HG03103 (cell line): ENCODE measurements around the gene CDH22.

ENCODE experiments used
- ATAC-seq: cut with Tn5 transposase; IDR thresholded peaks from one replicate; pipeline ENCODE4 v1.9.1; 2021; ENCODE audit warnings: low read depth; ENCODE audit not compliant: unreplicated experiment

CDH22 gene

GRCh38 chr20:46220455-46221207 is 87.7 kb downstream of the CDH22 start:
- no peak for ATAC-seq

DNA sequence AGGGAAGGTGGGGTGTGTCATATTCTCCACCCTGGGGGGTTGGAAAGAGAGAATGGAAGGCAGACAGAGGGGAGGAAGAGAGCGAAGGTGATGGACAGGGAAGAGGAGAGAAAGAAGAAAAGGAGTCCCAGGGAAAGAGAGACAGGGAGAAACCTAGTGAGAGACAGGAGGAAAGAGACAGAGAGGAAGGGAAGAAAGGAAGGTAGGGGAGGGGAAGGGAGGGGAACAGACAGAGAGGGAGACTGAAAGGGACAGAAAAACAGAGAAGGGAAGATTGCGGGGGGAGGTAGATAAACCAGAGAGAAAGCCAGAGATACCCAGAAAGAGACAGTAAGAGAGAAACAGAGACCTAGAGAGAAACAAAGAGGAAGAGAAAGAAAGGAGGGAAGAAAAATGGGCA is 88.4 kb downstream of the CDH22 start:
- ATAC-seq: no peak

DNA sequence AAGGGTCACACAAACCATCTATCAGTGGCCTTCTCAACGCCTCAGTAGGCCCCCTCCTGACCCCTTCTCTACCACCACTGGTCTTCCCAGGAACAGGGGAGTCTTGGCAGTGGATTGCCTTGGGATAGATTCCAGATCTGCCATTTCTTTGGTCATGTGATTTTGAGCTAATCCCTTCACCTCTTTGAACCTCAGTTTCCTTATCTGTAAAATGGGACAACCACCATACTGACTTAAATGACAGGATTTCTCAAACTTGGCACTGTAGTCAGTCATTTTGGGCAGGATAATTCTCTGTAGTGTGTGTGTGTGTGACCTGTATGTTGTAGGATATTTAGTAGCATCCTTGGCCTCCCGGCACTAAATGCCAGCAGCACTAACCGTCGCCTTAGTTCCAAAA is 89.1 kb downstream of the CDH22 start:
- no peak for ATAC-seq

- no peak for ATAC-seq
Measured at GRCh38 chr20:46218656-46219055, 89.6 kb downstream of the CDH22 start.

- no peak for ATAC-seq
Measured at GRCh38 chr20:46217583-46217982, 90.7 kb downstream of the CDH22 start.

- no peak for ATAC-seq
Measured at GRCh38 chr20:46216770-46217464, 91.4 kb downstream of the CDH22 start.

- ATAC-seq: no peak
Measured at GRCh38 chr20:46215913-46216707, 92.2 kb downstream of the CDH22 start.

GRCh38 chr20:46214824-46215488 is 93.3 kb downstream of the CDH22 start:
- ATAC-seq: no peak

DNA sequence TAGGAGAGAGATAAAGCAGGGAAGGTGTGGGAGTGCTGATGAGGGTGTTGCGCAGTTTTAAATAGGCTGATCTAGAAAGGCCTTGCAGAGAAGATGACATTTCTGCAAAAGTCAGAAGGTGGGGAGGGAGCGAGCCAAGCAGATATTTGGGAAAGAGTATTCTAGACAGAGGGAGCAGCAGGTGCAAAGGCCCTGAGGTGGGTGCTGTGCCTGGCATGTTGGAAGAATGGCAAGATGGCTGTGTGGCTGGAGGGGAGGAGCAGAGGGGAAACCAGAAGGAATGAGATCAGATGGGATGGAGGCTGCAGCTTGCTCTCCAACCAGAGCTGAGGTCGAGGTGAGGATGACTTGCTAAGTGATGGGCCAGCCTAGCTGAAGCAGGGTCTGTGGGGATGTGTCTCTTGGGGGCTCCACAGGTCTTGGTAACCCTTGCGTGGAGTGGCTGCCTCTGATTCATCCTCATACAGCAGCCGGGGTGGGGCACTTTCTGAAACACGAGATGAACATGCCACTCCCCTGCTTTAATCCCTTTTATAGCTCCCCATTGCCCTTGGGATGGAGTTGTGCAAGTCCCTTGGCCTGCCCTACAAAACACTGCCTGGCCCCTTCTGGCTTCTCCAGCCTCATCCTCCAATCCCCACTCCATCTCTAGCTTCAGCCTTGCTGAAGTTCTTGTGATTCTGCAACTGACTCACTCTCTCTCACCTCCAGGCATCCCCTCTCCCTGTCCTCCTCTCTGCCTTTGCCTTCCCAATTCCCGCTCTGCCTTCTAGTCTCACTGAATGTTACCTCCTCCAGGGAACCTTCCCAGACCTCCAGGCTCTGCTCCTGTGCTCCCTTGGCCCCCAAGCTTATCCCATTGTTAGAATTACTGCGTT is 94.1 kb downstream of the CDH22 start:
- no peak for ATAC-seq

DNA sequence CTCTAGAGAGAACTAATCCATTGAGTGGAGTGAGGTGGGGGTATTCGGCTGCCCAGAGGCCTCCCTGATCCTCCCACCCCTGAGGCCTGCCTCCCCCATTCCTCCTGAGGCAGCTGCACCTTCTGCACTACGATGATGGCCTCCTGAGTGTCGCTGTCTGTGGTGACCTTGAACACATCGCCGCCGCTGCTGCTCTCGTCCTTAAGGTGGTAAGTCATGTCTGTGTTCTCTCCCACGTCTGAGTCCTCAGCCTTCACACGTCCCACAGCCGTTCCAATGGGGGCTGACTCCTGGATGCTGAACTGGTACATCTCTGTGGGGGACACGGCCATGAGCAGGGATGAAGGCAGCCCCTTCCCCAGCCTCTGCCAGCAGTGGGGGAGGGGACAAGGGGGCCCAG is 95.4 kb downstream of the CDH22 start:
- no peak for ATAC-seq

GRCh38 chr20:46212252-46212651 is 96.0 kb downstream of the CDH22 start:
- no peak for ATAC-seq

DNA sequence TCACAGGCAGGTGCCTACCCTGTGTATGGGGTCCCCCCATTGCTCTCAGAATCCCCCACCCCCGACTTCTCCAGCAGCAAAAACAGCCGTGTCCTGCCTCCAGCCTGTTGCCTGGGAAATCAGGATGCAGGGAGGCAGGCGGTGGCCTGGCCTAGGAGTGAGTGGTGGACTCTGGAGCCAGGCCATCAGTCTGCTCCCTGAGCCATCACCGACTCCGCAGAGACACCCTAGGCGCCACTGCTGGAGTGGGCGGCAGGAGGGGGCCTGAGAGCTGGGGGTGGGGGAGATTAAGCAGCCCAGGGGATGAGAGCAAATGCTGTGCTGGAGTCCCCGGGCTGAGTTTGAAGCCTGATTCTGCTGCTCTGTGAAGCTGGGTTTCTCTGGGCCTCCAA is 97.0 kb downstream of the CDH22 start:
- ATAC-seq: no peak

DNA sequence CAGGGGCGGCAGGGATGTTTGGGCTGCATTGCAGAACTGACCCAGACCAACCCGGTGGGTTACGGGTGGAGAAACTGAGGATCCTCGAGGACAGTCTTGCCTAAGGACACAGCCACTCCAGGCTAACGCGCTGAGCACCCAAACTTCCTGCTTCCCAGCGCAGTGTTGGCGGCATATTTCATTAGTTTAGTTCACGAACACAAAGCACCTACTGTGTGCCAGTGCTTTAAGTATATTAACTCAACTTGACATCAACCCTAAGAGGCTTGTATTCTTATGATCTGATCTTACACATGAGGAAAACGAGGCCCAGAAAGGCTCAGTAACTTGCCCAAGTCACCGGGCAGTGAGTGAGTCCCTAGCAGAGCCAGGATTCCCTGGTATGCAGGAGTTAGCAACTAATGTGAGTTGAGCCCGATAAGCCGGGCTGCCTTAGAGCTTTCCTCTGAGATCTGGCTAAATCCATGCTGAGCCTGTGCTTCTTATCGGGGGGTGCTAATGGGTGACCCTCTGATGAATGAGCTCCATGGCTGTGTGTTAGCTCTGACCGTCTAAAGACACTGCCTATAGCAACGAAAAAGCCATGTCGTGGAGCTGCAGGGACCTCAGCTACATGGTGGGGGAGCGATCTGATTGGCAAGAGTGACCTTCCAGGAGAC is 97.5 kb downstream of the CDH22 start:
- ATAC-seq: no peak

DNA sequence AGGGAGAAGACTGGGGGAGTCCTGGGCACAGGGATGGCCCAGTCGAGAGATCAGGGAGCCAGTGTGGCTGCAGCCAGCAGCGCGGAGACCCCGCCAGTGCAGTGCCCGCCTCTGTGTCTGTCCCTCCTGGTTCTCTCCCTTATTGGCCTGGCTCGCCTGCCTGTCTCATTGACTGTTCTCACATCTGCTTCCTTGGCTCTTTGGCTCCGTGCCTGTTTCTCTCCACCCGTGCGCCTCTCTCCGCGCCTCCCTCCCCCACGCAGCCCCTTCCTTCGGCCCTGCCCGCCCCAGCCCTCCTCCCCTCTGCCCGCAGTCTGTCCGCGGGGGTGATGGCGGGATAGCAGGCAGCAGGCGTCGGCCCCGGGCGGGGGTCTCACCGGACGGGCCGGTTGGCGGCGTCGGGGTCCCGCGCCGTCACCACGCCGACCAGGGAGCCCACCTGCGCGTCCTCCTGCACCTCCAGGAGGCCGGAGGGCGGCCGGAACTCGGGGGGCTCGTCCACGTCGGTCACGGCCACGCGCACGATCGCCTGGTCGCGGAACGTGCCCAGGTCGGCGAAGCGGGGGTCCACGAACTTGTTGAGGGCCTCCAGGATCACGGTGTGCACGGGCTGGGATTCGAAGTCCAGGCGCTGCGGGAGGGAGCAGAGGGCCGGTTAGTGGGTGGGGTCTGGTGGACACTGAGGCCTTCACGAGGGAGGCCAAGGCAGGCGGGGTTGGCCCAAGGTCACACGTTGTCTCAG is 98.2 kb downstream of the CDH22 start:
- ATAC-seq: no peak

GRCh38 chr20:46207793-46208192 is 100.5 kb downstream of the CDH22 start:
- ATAC-seq: no peak

DNA sequence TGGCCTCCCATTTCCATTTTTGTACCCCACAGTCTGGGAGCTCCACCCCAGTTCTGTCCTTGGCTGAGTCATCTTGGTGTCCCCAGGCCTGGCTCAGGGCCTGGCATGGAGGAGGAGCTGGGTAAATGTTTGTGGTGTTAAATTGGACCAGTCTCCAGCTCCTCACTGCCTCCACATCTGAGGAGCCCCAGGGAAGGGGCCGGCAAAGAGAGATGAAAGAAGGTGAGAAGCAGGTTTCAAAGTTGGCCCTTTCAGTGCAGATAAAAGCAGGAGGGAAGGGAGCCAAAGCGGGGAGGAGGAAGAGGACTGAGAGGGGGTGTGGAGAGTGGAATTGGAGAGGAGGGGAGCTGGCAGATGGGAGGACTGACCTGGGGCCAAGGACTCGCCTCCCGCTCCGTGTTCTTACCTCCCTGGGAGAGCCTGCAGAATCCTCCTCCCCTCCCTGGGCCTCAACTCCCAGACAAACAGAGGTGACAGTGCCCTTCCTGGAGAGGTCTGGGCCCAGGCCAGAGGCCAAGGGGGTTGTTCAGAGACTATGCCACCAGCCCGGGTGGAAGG is 101.2 kb downstream of the CDH22 start:
- no peak for ATAC-seq

GRCh38 chr20:46206025-46206424 is 102.3 kb downstream of the CDH22 start:
- no peak for ATAC-seq

GRCh38 chr20:46205349-46205748 is 102.9 kb downstream of the CDH22 start:
- no peak for ATAC-seq
